K562 (cell line): ENCODE results near the gene ANO2. TPM values are rescaled to one million over a fixed set of nuclear protein-coding genes. Genes with fewer than 3 reads are reported as not detected.

ENCODE experiments used
- ATAC-seq: fragments of 200-7000 bp; cut with Tn5 transposase; 3 replicates; pipeline ENCODE4 v1.9.1; 2020; ENCODE audit warnings: moderate library complexity
- BruUV-seq: library from RNA; stranded (reverse); fragments of 400-500 nt; replicated peaks from 2 replicates; lab custom pipeline; 2021; lab: Mats Ljungman, UMichigan
- CTCF ChIA-PET: fragments of 300-600 bp; formaldehyde crosslinking; extraction: SDS; loops from one replicate; lab custom pipeline; 2021; ENCODE audit warnings: low intra/inter-chr PET ratio; lab: Yijun Ruan, JAX
- POLR2A ChIA-PET: fragments of 300-600, 350-650 bp; sonication (Branson Sonifier 250); formaldehyde crosslinking; extraction: SDS; loops from one replicate; lab custom pipeline; 2021; ENCODE audit warnings: antibody characterized with exemption, inconsistent platforms; lab: Yijun Ruan, JAX
- DNase-seq, 4 experiments: peaks; one replicate each; pipeline versions ENCODE4 v3.0.0 to v3.0.0-alpha.2; 2011 to 2018; ENCODE audit warnings: low spot score in 3 of 4, mixed read lengths in 3 of 4; ENCODE audit errors: extremely low read depth in 1 of 4
- FAIRE-seq: peaks from 2 replicates; lab custom pipeline; 2011; peaks lifted over from hg19 to GRCh38; lab: Jason Lieb, UNC
- H2AFZ ChIP-seq: 2 replicates; pipeline ENCODE4 v1.6.0; 2011; ENCODE audit warnings: low read depth, low read length, control low read depth, inconsistent platforms
- H3K27ac ChIP-seq: fragments of 200-600 bp; 3 replicates; pipeline ENCODE4 v1.8.0; 2011; ENCODE audit warnings: low read depth, mild to moderate bottlenecking, control low read depth, inconsistent platforms, low read length, moderate library complexity, mixed read lengths; ENCODE audit errors: extremely low read depth
- H3K27me3 ChIP-seq, 2 experiments: fragments of 300-600 bp in 1 of 2; 2 replicates in 1 of 2; 3 replicates in 1 of 2; pipeline versions ENCODE4 v1.6.0 to v1.8.0; 2011; ENCODE audit warnings: inconsistent platforms in 2 of 2, low read length in 2 of 2, mild to moderate bottlenecking in 1 of 2, mixed read lengths in 1 of 2, moderate library complexity in 1 of 2; ENCODE audit not compliant: control insufficient read depth in 2 of 2, insufficient read depth in 2 of 2
- H3K36me3 ChIP-seq: fragments of 300-600 bp; 3 replicates; pipeline ENCODE4 v1.8.0; 2011; ENCODE audit warnings: mild to moderate bottlenecking, low read length, inconsistent platforms; ENCODE audit not compliant: control insufficient read depth, insufficient read depth
- H3K4me1 ChIP-seq, 2 experiments: fragments of 200-600 bp in 1 of 2; replicated peaks in 1 of 2; 2 replicates in 1 of 2; 3 replicates in 1 of 2; pipeline versions ENCODE4 v1.5.1 to v1.8.0; 2011; ENCODE audit warnings: inconsistent platforms in 2 of 2, low read length in 2 of 2, mild to moderate bottlenecking in 1 of 2, mixed read lengths in 1 of 2, moderate library complexity in 1 of 2; ENCODE audit not compliant: control insufficient read depth in 2 of 2, insufficient read depth in 2 of 2
- H3K4me2 ChIP-seq: 2 replicates; pipeline ENCODE4 v1.6.1; 2011; ENCODE audit warnings: low read length, control low read depth, inconsistent platforms, mixed read lengths; ENCODE audit not compliant: insufficient read depth
- H3K4me3 ChIP-seq: fragments of 200-600 bp; sonication (generic), shearing (Covaris generic); 2 replicates; pipeline ENCODE4 v1.5.1; 2016; ENCODE audit warnings: control low read depth, inconsistent platforms
- H3K79me2 ChIP-seq: fragments of 200-600 bp; 3 replicates; pipeline ENCODE4 v1.8.0; 2011; ENCODE audit warnings: low read length, inconsistent platforms; ENCODE audit not compliant: control insufficient read depth, insufficient read depth
- H3K9ac ChIP-seq, 2 experiments: 2 replicates each; pipeline versions ENCODE4 v1.6.0 to v1.6.1; 2011; ENCODE audit warnings: low read depth in 2 of 2, low read length in 2 of 2, control low read depth in 1 of 2, inconsistent platforms in 1 of 2, mild to moderate bottlenecking in 1 of 2, mixed read lengths in 1 of 2; ENCODE audit not compliant: insufficient read depth in 1 of 2
- H3K9me1 ChIP-seq: one replicate; pipeline ENCODE4 v1.6.0; 2011; ENCODE audit warnings: inconsistent platforms, mild to moderate bottlenecking, low read length, moderate library complexity; ENCODE audit not compliant: control insufficient read depth, insufficient read depth
- H3K9me3 ChIP-seq: replicated peaks from 2 replicates; pipeline ENCODE4 v1.5.1; 2011; ENCODE audit warnings: low read depth, low read length, inconsistent platforms; ENCODE audit not compliant: control insufficient read depth, insufficient read depth
- H4K20me1 ChIP-seq: replicated peaks from 2 replicates; pipeline ENCODE4 v1.6.1; 2011; ENCODE audit warnings: low read length, inconsistent platforms, mixed read lengths; ENCODE audit not compliant: control insufficient read depth, insufficient read depth
- ARID3A ChIP-seq: IDR thresholded peaks from 2 replicates; pipeline ENCODE4 v1.6.1; 2012; ENCODE audit warnings: low read depth, low read length, improper control_type of control experiment, borderline replicate concordance
- CBX8 ChIP-seq: fragments of 200-600 bp; sonication (generic); IDR thresholded peaks from 2 replicates; pipeline ENCODE4 v1.6.1; 2012; ENCODE audit warnings: borderline replicate concordance, mixed run types, low read depth, mild to moderate bottlenecking, moderate library complexity, mixed read lengths, low read length, control low read depth, inconsistent platforms; ENCODE audit not compliant: poor library complexity, severe bottlenecking; ENCODE audit errors: extremely low read depth
- FOXP1 ChIP-seq: sonication (generic); formaldehyde crosslinking; IDR thresholded peaks from 2 replicates; pipeline ENCODE4 v1.8.0; 2022; ENCODE audit warnings: mild to moderate bottlenecking, missing genetic modification reagents
- HDAC8 ChIP-seq: fragments of 450-650 bp; IDR thresholded peaks from 2 replicates; pipeline ENCODE4 v1.6.1; 2016; ENCODE audit warnings: mild to moderate bottlenecking, missing genetic modification characterization, moderate library complexity, missing compliant biosample characterization
- KAT7 ChIP-seq: sonication (generic); formaldehyde crosslinking; IDR thresholded peaks from 2 replicates; pipeline ENCODE4 v1.8.0; 2022; ENCODE audit warnings: missing genetic modification reagents, mild to moderate bottlenecking, borderline replicate concordance
- POLR3G ChIP-seq: IDR thresholded peaks from 2 replicates; pipeline ENCODE4 v1.6.1; 2011; ENCODE audit not compliant: insufficient read length, insufficient replicate concordance; ENCODE audit errors: extremely low read depth
- PURB ChIP-seq: sonication (generic); formaldehyde crosslinking; IDR thresholded peaks from 2 replicates; pipeline ENCODE4 v1.9.0; 2021; ENCODE audit warnings: low read depth, mild to moderate bottlenecking, missing genetic modification reagents
- RNF2 ChIP-seq: sonication (generic); IDR thresholded peaks from 2 replicates; pipeline ENCODE4 v1.6.1; 2016
- USF2 ChIP-seq: sonication (generic); formaldehyde crosslinking; IDR thresholded peaks from 2 replicates; pipeline ENCODE4 v1.5.0; 2020; ENCODE audit warnings: missing genetic modification reagents
- ZNF318 ChIP-seq, 2 experiments: fragments of 450-650 bp; IDR thresholded peaks; 2 replicates each; pipeline ENCODE4 v1.6.1; 2016; ENCODE audit warnings: mild to moderate bottlenecking in 2 of 2, borderline replicate concordance in 1 of 2, low read depth in 1 of 2, moderate library complexity in 1 of 2
- ZNF695 ChIP-seq: fragments of 450-650 bp; formaldehyde crosslinking; IDR thresholded peaks from 2 replicates; pipeline ENCODE4 v1.4.0; 2020; ENCODE audit warnings: mild to moderate bottlenecking, moderate library complexity
- ZNF707 ChIP-seq: fragments of 250-450 bp; sonication (Bioruptor Pico); conservative IDR thresholded peaks from 2 replicates; pipeline ENCODE4 v1.8.0; 2022; ENCODE audit warnings: inconsistent platforms, mild to moderate bottlenecking, moderate library complexity
- in situ Hi-C: fragments of 300-500 bp; cut with MboI; formaldehyde crosslinking; loops from 4 replicates; pipeline ENCODE4 v1.15.0; 2018; ENCODE audit warnings: inconsistent platforms, mixed read lengths
- intact Hi-C: fragments of 100-400 bp; cut with micrococcal nuclease; formaldehyde crosslinking; loops from 2 replicates; pipeline ENCODE4 v1.14.2; 2022
- polyA plus RNA-seq, 8 experiments: library from polyadenylated mRNA; depleted of rRNA in 4 of 8; stranded (reverse) in 5 of 8; unstranded in 3 of 8; fragments of >200 nt; fragmentation: Nextera tagmentation in 2 of 8; fragmentation: Illumina TruSeq in 1 of 8; extraction: Ambion mirVana in 2 of 8; extraction: Trizol in 1 of 8; gene quantifications; 2 replicates each; pipeline versions ENCODE4 v1.2.1 to v1.2.3, GENCODE V29; 2011 to 2014; ENCODE audit warnings: inconsistent platforms in 1 of 8, missing spikeins in 1 of 8
- total RNA-seq, 7 experiments: library from RNA; depleted of rRNA in 6 of 7; stranded (reverse); fragments of >200 nt in 6 of 7; fragmentation: Illumina TruSeq in 2 of 7; extraction: Trizol in 2 of 7; gene quantifications; 2 replicates each; pipeline versions ENCODE4 v1.2.1 to v1.2.3, GENCODE V29; 2011 to 2021; ENCODE audit warnings: low replicate concordance in 1 of 7

The ANO2 gene
- total and polyA plus RNA-seq, 9 of the 15 experiments (the other 6 are each of a cell fraction or from before 2014, with no cell fraction given): 0.64 TPM; not detected in 8

- H3K4me2 ChIP-seq: no peak overlapping the region
- ATAC-seq: no peak
- in situ Hi-C loops (no loop called here), intact Hi-C loops (no loop called here)
- BruUV-seq: no TSS peak
- FAIRE-seq: no peak
- no peaks in the 10 kb centered on the region; a peak in 1 of 5 replicates for H3K4me1 ChIP-seq
- H4K20me1 ChIP-seq: no peaks in the 10 kb centered on the region; the same call in 1 of the 2 replicates
- H3K27me3 ChIP-seq: no peaks in the 10 kb centered on the region
- H3K9me1 ChIP-seq: no peaks in the 10 kb centered on the region
- DNase-seq: no peak
- no peak overlapping the region for H3K4me3 ChIP-seq
- H3K9ac ChIP-seq: no peak overlapping the region
- ChIA-PET CTCF (no interaction called here), POLR2A (no interaction called here)
- H3K79me2 ChIP-seq: no peaks in the 10 kb centered on the region
- H3K9me3 ChIP-seq: no peaks in the 10 kb centered on the region
- H3K36me3 ChIP-seq: no peaks in the 10 kb centered on the region
- H3K27ac ChIP-seq: no peak overlapping the region
- H2AFZ ChIP-seq: no peak overlapping the region
- TF ChIP-seq ZNF318 (IDR thresholded peaks at IDR 0.05; ENCODE audit: borderline replicate concordance in 1 of 2, low read depth in 1 of 2) (no peak), USF2 (no peak), KAT7 (CRISPR knock-in tag) (no peak), HDAC8 (tag) (no peak), ARID3A (no peak), PURB (CRISPR knock-in tag) (no peak), RNF2 (no peak), CBX8 (no peak), FOXP1 (CRISPR knock-in tag) (no peak), ZNF707 (CRISPR knock-in tag) (no peak), ZNF695 (CRISPR knock-in tag) (no peak), POLR3G (no peak)
Observed at GRCh38 chr12:5881666-5882065, 63.4 kb downstream of the ANO2 start.
